Activated CD4-positive, CD25-positive, alpha-beta regulatory T cell treated with anti-CD3 and anti-CD28 coated beads, Interleukin-2, amount 50 U/mL, for 72 hours (primary cell): Measurements from ENCODE around the gene NAALADL1.

Experiments used
- DNase-seq: peaks from one replicate; pipeline ENCODE4 v3.0.0; 2021

Gene NAALADL1

GRCh38 chr11:65058419-65059054 lies at the start of gene NAALADL1:
TSS of gene NAALADL1 (minus strand) at chr11:65058553. CDS start at chr11:65058521, 32 bp downstream.
- no peak for DNase-seq

- no peak for DNase-seq
These were observed 49.6 kb upstream of the NAALADL1 start for GRCh38 chr11:65107751-65108468.

GRCh38 chr11:65107078-65107477 lies 48.7 kb upstream of the NAALADL1 start:
- DNase-seq = no peak

GRCh38 chr11:65104628-65105027 lies 46.3 kb upstream of the NAALADL1 start:
- no peak for DNase-seq

- DNase-seq = no peak
These were observed 45.1 kb upstream of the NAALADL1 start for GRCh38 chr11:65103476-65103875.

GRCh38 chr11:65102142-65103095 lies 44.1 kb upstream of the NAALADL1 start:
- no peak for DNase-seq

GRCh38 chr11:65100674-65101350 lies 42.5 kb upstream of the NAALADL1 start:
- no peak for DNase-seq

- DNase-seq = no peak
These were observed 38.6 kb upstream of the NAALADL1 start for GRCh38 chr11:65096926-65097325.

- peak; percentile 85 for DNase-seq
These were observed 37.8 kb upstream of the NAALADL1 start, which contains the start of gene VPS51 for GRCh38 chr11:65095974-65096806. TSS of gene VPS51 (plus strand) at chr11:65096214. CDS start at chr11:65096251, 37 bp downstream.

GRCh38 chr11:65095427-65095826 lies 37.1 kb upstream of the NAALADL1 start:
- DNase-seq = no peak

GRCh38 chr11:65090628-65091027 lies 32.3 kb upstream of the NAALADL1 start:
- no peak for DNase-seq

- no peak for DNase-seq
These were observed 31.3 kb upstream of the NAALADL1 start for GRCh38 chr11:65089621-65090020.

- no peak for DNase-seq
These were observed 29.5 kb upstream of the NAALADL1 start for GRCh38 chr11:65087827-65088226.

- DNase-seq = no peak
These were observed 28.9 kb upstream of the NAALADL1 start for GRCh38 chr11:65087216-65087615.

GRCh38 chr11:65086809-65087208 lies 28.5 kb upstream of the NAALADL1 start:
- no peak for DNase-seq

GRCh38 chr11:65085446-65085845 lies 27.1 kb upstream of the NAALADL1 start:
- no peak for DNase-seq

- no peak for DNase-seq
These were observed 26.4 kb upstream of the NAALADL1 start for GRCh38 chr11:65084598-65085375.

- DNase-seq = peak; percentile 97
These were observed 25.7 kb upstream of the NAALADL1 start, which contains the start of the genes CDCA5 and ZFPL1 for GRCh38 chr11:65083834-65084597. TSS of gene CDCA5 (minus strand) at chr11:65084040. CDS start at chr11:65083978, 62 bp downstream. TSS of gene ZFPL1 (plus strand) at chr11:65084222. CDS start at chr11:65084699, 477 bp downstream.

GRCh38 chr11:65083134-65083833 lies 24.9 kb upstream of the NAALADL1 start:
- no peak for DNase-seq
